ENCODE measurements around the gene GRB10.

DNA sequence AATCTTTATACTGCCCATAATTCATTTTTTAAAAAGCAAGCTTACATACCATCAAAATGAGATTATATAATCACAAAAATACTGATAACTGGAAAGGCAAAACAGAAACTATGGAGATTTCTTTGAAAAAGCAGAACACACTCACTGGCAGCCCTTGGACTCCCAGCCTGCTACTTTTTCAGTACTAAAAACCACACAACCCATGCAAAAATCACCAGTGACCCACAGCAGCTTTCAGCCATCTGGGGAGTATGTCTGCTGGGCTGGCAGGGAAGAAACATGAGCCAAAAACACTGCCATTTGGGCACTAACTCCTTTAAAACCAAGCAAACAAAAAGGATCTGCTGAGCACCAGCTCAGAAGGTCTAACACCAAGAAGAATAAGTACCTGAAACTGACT, 137.5 kb downstream of the GRB10 start:
- no peak for TF ChIP-seq POLR2A (IDR thresholded peaks at IDR 0.05)
- TF ChIP-seq, protein P1, sequence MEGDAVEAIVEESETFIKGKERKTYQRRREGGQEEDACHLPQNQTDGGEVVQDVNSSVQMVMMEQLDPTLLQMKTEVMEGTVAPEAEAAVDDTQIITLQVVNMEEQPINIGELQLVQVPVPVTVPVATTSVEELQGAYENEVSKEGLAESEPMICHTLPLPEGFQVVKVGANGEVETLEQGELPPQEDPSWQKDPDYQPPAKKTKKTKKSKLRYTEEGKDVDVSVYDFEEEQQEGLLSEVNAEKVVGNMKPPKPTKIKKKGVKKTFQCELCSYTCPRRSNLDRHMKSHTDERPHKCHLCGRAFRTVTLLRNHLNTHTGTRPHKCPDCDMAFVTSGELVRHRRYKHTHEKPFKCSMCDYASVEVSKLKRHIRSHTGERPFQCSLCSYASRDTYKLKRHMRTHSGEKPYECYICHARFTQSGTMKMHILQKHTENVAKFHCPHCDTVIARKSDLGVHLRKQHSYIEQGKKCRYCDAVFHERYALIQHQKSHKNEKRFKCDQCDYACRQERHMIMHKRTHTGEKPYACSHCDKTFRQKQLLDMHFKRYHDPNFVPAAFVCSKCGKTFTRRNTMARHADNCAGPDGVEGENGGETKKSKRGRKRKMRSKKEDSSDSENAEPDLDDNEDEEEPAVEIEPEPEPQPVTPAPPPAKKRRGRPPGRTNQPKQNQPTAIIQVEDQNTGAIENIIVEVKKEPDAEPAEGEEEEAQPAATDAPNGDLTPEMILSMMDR (IDR thresholded peaks at IDR 0.05): no peak

All from Peyer's patch (tissue), 4 donors.